Measurements from ENCODE around the gene OR13D1.
A peak's percentile ranks its signal among the peaks of the same experiment; 100 is the strongest.
"Not testable (repeated sequence)": the region's sequence is repeated elsewhere in the genome, so short reads cannot be mapped to it uniquely, and the experiment has no call there.

Gene OR13D1

GRCh38 chr9:104694218-104694617 lies at the start of gene OR13D1:
TSS of gene OR13D1 (plus strand) at chr9:104694518. CDS start at chr9:104694518, 0 bp downstream.
- no peak for DNase-seq (ENCODE audit: low spot score)

GRCh38 chr9:104658496-104659195 lies 35.7 kb upstream of the OR13D1 start:
- no peak for DNase-seq (ENCODE audit: low spot score)

GRCh38 chr9:104675611-104676010 lies 18.7 kb upstream of the OR13D1 start:
- DNase-seq (ENCODE audit: low spot score) = no peak

- peak; percentile 21 for DNase-seq (ENCODE audit: low spot score)
These were observed 11.7 kb upstream of the OR13D1 start for GRCh38 chr9:104682642-104683041.

- DNase-seq (ENCODE audit: low spot score) = no peak
These were observed 8.2 kb upstream of the OR13D1 start for GRCh38 chr9:104686081-104686480.

GRCh38 chr9:104700306-104700705 lies 6.0 kb downstream of the OR13D1 start:
- no peak for DNase-seq (ENCODE audit: low spot score)

GRCh38 chr9:104708737-104709136 lies 14.4 kb downstream of the OR13D1 start:
- not testable (repeated sequence) for DNase-seq (ENCODE audit: low spot score)

- no peak for DNase-seq (ENCODE audit: low spot score)
These were observed 17.3 kb downstream of the OR13D1 start for GRCh38 chr9:104711604-104712003.

- no peak for DNase-seq (ENCODE audit: low spot score)
These were observed 30.7 kb downstream of the OR13D1 start for GRCh38 chr9:104725014-104725413.

GRCh38 chr9:104738452-104738851 lies 44.1 kb downstream of the OR13D1 start:
- DNase-seq (ENCODE audit: low spot score) = no peak

- DNase-seq (ENCODE audit: low spot score) = peak; percentile 50
These were observed 46.3 kb downstream of the OR13D1 start for GRCh38 chr9:104740621-104741020.

GRCh38 chr9:104743376-104743985 lies 49.2 kb downstream of the OR13D1 start:
- DNase-seq (ENCODE audit: low spot score) = peak; percentile 53
